ENCODE results near the gene ACIN1.

The ACIN1 gene

DNA sequence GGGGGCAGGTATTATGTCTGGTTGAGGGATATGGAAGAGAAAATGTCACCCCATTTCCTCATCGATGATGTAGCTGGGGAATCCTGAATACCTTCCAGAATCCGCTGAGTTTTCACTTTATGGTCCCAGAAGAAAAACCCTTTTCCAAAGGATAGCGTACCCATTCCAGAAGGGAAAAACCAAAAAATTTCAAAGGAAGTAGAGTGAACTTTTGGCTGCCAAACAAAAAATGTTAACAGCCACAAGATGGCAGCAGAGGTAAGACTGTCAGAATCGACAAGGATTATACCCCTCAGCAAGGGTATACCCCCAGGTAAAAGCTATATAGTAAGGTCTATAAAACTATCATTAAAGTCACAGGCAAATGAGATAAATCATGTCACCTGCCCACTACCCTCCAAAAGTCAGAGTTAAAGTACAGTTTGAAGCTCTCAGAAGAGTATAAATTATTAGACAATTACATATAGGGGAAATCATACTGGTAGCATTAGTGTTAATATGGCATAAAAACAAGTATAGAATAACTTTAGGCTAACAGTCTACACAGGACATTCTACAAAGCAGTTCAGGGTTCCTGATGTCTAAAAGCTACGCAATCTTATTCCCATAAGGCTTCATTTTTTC, 18.0 kb downstream of the ACIN1 start:
- no peak for DNase-seq

DNA sequence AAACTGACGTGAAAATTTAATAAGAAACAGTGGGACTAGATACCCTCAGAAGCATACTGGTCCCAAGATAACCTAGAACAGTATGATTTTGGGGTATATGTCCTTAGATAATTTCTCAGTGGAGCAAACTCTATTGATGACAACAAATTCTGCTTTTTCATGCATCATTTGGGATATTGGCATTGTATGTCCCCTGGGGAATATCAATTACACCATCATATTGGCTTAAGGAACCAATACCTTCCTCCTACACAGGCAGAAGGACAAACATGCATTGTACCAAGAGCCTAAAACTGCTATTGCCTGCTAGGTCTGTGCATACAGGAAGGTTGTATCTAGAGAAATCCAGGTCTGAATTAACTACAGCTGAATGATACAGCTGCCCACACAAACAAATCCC, 20.0 kb downstream of the ACIN1 start:
- no peak for DNase-seq

DNA sequence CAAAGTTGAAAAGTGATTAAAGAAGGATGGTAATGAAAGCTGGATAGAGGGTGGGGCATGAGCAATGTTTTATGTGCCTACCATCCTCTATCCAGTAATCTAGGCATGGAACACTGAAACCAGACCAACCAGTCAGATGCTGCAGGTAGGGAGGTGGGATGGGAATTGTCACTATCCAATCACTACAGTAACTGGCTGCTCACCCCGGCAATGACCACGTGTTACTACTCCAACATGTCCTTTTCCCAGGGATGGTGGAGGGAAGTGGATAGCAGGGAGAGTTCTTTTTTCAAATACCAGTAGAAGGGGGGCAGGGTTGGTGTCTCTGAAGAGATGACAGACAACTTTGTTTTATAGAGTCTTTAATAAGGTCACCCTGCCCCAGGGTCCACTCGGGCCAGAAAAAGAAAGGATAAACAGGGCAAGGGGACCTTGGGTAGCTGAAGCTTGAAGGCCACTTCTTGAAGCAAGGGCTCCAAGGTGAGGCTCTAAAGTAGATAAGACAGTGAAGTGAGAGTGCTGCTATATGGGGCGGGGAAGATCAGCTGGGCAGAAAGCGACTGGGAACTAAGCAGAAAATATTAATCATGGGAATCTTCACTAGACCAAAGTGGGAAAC, 22.9 kb downstream of the ACIN1 start:
- no peak for DNase-seq

DNA sequence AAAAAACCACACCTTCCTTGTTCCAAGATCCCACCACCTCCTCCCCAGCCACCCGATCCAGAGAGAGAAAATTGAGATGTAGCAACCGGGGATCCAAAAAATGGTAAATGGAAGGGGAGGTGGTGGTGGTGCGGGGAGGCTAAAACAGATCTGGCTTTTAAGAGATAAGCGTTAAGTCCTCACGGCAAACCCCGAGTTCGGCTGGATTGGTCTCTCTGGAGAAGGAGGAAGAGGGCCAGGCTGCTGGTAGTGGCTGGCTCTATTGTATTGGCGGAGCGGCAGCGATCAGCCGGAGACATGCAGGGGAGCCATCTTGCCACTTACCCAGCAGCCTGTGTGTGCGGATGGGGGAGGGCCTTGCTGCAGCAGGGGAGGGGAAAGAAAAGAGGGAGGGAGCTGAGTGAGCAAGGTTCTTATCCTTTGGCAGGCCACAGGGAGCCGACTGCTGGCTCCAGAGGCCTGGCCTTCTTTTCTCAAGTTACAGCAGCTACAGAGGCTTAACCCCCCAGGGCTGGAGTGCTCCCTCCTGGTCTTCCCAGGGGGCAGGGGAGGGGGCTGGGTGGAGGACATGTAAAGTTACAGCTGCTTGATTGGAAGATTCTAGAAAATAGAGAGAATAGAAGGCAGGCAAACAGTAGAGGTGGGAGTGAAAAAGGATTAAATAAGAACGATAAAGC, 23.6 kb downstream of the ACIN1 start:
- DNase-seq, result no peak

DNA sequence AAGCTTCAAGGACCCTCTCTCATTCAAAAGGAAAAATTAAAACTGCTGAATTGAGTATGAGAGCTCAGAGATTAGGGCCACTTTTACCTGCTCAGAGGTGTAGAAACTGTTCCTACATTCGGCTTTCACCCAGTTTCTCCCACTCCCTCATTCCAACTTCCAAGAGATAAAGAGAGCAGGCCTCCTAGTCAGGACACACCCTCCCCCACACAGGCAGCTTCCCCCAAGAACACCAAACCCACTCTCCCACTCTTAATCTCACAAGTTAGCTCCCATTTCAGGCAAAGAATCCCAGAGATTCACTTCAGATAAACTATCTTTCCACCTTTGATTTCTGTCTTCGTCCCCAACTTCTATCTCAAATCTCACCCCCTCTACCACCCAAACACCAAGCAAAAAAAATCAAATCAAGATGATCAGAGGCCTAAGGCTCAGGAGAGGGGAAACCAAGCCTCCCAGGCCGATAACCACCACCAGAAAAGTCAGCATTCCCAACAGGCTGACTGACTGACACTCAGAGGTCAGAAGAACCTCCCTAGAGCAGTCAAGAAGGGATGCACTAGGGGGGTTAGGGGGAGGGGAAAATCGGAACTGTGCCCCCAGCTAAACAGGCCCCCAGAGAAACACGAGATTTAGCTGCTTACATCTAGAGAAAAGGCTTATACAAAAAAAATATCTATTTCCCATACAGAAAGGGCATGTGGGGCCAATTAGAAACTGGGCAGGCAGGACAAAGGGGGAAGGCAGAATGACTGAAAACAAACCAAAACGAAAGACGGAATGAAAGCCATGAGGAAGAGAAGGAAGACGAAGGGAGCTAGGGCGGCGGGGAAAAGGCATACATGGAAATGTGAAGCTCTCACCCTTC, 24.4 kb downstream of the ACIN1 start:
- DNase-seq, result no peak

DNA sequence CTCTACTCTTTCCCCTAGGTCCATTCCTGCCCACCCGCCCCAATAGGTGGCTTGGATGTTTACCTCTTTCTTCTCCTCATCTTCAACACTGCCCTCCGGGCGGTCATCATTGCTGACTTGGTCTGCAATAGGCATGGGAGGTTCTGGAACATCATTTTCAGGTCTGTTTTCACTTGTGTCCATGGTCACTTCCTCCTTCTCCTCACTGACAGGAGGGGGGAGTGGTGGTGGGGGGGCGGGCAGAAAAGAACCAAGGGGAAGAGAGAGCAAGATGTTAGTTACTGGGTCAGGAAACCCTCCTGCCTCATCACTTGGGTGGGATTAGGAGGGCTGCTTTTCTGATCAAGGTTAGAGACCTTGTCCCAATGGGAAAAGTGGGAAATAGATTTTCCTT, 25.5 kb downstream of the ACIN1 start:
- DNase-seq, result no peak

DNA sequence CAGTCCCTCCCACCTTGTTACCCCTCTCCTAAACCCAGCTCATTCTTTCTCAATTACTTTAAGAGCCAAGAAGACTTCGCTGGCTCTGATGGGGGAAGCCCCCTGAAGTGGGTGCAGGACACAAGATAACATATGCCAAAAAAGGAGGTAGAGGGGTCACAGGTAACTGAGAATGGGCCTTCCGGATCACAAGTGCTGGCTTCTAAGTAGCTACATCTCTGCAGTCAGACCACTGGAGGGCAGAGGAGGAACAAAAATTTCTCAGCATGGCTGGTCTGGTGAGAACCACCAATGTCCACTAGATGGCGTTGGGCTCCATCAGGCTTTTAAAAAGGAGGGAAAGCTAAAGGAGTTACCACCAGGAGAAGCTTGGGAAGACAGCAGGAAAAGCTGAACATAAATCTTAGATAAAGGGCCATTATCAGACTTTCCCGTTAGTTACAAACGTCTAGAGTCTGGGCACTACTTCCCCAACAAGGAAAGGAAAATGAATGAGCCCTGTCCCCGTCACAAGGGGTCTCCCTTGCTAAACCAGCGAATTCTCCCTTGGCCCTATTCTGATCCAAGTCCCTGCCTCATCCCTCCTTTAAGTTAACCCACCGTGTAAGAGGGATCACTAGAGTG, 26.0 kb downstream of the ACIN1 start:
- no peak for DNase-seq

DNA sequence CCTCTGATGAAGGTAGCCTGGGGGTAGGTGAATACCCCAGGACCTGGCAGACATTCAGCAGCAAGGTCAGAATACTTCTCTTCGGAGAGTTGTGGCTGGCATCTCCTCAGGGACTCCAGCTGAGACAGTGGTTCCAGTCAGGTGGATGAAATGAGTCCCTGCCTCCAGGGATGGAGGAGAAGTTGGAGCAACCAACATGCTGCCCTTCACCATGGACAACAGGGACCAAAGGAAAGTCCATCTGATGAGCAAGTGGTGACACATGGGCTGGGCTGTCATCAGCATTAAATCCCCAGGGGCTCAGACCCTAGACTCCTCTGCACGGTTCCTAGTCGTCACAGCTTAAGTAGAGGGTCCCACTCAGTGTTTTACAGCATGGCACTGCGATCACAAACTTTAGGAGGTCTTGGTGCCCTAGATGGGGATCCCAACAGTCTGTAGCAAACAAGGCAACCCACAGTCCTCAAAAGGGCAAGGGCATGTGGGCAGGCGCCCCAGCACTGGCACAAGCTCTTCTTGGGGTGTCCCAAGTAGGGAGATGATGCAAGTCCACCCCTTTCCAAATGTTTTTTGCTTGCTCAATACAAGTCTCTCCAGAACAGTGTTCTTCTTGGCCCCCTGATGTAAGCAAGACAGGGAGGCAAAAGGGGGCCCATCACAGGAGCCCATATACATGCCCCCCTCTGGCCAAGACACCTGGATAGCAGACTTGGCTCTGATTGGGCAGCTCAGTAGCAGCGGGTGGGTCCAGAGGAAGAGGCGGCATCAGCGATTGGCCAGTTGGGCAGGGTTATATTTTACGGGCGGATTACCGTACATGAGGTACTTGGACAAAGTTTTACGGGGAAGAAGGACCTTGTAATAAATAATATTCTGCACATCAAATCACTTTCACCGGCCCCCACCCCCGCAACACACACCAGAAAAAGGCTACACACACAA, 26.8 kb downstream of the ACIN1 start:
- no peak for DNase-seq

DNA sequence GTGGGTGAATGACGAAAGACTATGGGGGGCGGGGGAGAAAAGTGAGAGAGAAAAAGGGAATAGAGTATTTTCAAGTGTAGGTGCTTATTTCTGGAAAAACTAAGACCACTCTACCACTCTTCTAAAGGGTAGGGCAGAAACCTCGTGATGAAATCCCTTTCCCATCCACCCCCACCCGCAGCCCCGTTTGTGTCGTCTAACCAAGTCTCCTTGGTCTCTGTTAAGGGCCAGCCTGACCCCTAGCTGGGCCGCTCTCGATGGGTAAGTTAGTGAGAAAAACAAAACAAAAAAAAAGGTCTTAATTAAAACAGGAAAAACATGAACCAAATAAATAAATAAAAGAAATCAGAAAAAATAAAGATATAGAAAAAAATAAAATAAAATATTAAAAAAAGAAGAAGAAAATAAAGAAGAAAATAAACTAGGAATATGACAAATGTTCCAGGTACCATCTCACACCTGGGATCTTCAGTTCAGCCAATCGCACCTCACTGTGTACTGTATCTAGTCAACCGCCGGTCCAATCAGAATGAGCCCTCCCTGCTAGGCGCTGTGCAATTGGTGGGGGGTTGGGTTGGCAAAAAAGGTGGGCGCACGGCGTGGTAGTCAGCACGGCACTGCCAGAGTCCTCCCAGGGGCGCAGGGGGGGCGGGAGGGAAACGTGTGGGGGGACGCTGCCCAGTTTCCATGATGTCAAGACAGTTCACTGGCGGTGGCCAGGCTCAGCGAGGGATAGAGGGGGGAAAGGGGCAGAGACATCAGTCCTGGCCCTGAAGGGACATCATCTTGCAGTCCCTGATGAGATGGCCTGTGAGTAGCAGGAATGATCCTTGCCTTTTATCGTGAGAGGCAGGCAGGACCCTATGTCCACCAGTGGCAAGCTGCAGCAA, 27.8 kb downstream of the ACIN1 start:
- no peak for DNase-seq

DNA sequence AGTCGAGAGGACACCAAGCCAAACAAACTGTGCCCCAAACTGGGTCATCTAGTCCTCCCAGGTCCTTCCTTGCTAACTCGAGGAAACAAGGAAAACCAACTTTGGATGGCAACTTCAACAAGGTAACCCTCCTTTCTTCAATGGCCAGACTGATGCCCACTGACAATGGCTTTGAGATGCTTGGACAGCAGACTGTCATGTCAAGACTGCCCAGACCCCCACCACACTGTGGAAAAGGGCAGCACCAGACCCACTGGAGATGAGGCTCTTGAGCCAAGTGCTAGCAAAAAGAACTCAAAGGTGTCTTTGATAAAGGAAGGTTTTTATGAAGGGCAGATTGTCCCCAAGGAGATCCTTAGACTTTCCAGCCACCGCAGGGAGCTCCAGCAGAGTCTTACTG, 28.6 kb downstream of the ACIN1 start:
- no peak for DNase-seq

DNA sequence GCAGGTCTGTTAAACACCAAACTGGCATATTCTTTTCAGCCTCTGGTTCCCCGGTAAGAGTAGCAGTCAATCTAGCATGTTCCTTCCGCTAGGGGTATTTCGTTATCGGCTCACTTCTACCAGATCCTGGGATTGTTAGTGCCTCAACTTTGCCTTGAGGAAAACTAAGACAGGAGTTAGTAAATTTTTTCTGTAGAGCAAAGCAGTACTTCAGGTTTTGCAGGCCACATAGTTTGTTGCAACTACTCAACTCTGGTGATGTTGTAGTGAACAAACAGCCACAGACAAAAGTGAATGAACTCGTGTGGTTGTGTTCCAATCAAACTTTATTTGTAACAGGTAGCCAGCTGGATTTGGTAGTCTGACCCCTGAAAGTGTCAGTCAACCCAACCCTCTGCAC, 31.3 kb downstream of the ACIN1 start:
- DNase-seq, result no peak

DNA sequence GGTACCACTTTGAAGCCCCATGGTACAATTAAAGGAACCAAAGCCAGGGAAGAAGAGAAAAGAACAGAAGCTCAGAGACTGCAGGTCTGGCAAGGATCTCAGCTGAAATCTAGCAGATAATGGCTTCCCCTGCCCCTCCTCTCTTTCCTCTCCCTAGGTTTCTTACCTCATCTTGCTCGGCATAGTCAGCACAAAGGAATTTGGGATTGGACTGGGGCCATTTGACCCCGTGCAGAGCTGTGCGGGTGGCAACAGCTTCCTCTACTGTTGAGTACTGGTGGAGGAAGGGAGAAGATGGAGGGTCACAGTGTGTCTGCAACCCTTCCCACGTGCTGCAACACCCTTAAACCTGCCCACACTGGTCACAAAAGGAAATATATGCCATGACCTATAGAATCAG, 32.9 kb downstream of the ACIN1 start:
- no peak for DNase-seq

DNA sequence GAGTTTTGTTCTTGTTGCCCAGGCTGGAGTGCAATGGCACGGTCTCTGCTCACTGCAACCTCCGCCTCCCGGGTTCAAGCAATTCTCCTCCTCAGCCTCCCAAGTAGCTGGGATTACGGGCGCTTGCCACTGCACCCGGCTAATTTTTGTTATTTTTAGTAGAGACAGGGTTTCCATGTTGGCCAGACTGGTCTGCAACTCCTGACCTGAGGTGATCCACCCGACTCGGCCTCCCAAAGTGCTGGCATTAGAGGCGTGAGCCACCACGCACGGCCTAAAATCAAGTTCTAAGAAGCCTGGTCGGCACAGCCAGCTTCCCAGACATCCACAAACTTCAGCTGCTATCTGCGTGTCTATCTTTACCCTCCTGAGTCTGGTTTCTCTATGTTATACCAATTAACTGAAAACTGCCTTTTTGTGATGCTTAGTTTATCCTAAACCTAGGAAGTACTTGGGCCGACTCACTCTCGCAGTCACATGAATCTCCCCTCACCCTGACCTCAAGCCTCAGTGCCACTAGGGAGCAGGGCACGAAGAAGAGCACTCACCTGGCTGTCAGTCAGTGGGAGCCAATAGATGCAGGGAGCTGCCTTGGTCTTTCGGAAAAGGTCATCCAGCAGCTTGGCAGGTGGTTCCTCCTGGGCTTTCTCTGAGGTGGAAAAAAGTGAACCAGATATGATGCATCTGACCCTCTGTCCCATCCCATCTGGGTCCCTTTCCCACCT, 34.2 kb downstream of the ACIN1 start:
- DNase-seq, result no peak

DNA sequence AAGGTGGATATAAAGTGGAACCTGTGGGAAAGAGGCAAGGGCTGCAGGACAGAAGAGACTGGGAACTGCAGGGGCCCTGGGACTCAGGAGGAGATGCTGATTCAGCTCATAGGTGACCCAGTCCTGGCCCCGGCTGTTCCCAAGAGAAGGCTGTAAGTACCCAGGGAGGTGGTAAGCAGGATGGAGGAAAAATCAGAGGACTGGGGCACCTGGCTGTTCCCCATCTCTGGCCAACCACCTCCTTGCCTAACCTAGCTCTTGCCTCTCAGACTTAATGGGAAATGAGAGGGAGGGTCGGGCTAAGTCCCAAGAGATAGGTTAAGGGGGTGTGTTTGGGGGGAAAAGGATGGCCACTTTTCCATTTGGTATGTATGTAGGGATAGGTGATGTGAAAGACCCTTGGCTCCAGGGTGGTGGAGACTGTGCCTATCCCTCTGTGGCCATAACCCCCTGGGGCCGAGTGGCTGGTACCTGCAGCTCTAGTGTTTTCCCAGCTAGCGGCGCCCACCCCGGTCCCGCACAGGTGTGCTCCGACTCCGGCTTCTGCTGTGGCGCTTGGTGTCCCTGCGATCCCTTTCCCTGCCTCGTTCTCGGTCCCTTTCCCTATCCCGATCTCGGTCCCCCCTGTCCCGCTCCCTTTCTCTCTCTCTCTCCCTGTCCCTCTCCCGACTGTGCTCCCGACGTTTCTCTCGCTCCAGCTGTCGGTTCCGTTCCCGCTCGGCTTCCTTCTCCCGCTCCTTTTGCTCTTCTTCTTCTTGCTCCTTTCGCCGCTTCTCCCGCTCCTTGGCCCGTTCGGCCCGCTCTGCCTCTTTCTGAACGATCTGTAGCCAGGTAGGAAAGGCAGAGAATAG, 36.1 kb downstream of the ACIN1 start:
- no peak for DNase-seq

DNA sequence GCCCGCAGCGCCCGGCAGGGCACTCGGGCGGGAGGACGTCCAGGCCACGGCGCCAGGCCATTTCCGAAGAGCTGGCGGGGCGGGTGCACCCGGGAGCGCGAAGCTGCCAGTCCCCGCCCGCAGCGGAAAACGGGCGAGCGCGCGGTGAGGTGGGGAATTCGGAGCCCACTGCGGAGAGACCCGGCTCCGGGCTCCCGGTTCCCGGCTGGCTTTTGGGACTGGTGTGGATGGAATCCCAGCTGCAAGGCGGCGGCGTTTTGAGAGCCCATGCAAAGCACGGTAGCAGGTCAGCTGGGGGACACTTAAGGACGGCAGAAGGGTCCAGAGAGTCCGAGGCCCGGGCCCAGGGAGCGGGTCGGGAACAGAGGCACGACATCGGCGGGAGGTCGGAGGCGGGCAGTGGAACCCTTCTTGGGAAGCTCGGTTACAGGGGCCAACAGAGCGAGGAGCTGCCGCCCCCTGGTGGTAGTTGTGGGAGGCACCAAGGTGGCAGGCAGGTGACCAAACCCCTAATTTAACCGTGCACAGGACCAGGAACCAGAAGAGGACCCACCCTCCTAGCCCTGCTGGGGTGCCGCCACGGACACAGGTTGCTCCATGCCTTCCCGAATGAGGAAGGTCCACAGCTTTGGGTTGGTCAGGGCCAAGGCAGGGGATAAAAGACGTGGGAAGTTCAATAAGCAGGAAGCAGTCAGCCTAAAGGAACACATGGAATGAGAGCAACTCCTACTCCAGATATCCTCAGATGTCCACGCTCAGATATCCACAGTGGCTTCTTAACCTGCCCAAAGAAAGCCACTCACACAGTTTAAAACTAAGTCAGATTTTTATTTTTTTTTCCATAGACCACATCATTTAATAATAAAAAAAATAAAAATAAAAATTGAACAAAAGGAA, 36.9 kb downstream of the ACIN1 start:
- no peak for DNase-seq

DNA sequence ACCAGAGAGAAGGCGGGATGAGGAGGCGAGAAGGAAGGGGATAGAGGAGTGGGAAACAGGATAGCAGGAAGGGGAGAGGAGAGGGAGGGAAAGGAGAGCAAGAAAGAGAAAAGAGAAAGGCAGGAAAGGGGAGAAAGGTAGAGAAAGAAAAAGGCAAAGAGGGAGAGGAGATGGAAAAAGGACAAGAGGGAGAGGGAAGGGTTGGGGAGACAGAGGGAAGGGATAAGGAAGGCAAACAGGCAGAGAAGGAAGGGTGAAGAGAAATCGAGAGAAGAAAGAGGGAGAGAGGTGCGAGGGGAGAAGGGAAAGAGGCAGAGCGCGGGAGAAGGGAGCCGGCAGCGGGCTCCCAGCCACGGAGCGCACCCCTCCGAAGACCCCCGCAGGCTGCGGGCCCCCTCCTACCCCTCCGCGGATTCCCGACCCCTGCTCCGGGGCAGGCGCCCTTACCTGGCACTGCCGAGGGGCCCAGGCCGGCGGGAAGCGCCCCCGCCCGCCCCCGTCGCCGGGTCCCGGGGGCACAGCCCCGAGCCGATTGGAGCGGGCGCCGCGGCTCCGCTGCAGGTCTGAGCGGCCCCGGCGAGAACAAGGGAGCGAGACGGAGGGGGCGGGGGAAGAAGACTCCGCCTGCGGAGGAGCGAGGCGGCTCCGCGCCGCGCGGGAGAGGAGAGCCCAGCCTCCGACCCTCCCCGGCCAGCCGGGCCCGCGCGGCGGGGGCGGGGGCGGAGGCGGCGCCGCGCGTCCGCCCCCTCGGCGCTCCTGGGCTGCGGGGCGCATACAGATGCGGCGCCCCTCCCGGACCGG, 37.8 kb downstream of the ACIN1 start, which contains the start of gene CDH24:
TSS of gene CDH24 (minus strand) at position 565 of the 801 bp plus-strand sequence. CDS start 1,787 bp downstream, outside the sequence.
- DNase-seq, result no peak
